ENCODE results near the gene MXRA8. TPM values are rescaled to one million over a fixed set of nuclear protein-coding genes. Genes with fewer than 3 reads are reported as not detected.
"Not testable (repeated sequence)": the region's sequence is repeated elsewhere in the genome, so short reads cannot be mapped to it uniquely, and the experiment has no call there.

The MXRA8 gene
- total RNA-seq, 1 donor from 2014 or later = 78.1 TPM

GRCh38 chr1:1388078-1388472 lies 29.7 kb upstream of the MXRA8 start:
- Mint-ChIP-seq H3K36me3 (peaks cover 34% of the 10 kb centered on the region), H3K27me3 (no peaks in the 10 kb centered on the region), H3K27ac (no peak overlapping the region), H3K4me3 (no peak overlapping the region), H3K4me1 (ENCODE audit: unreplicated experiment) (no peaks in the 10 kb centered on the region), H3K9me3 (no peaks in the 10 kb centered on the region)
- TF ChIP-seq CTCF (conservative IDR thresholded peaks at IDR 0.05) = no peak
- DNase-seq (ENCODE audit: extremely low spot score, unreplicated experiment) = no peak

- Mint-ChIP-seq H3K4me3 (no peak overlapping the region), H3K36me3 (peaks cover 32% of the 10 kb centered on the region)
Measured at GRCh38 chr1:1387098-1388077, 29.0 kb upstream of the MXRA8 start.

GRCh38 chr1:1385931-1386330 lies 27.6 kb upstream of the MXRA8 start:
- no peak for DNase-seq (ENCODE audit: extremely low spot score, unreplicated experiment)
- Mint-ChIP-seq H3K27me3 (no peaks in the 10 kb centered on the region), H3K27ac (no peak overlapping the region), H3K4me1 (ENCODE audit: unreplicated experiment) (no peaks in the 10 kb centered on the region), H3K36me3 (peaks cover 21% of the 10 kb centered on the region), H3K9me3 (no peaks in the 10 kb centered on the region), H3K4me3 (no peak overlapping the region)
- TF ChIP-seq CTCF (conservative IDR thresholded peaks at IDR 0.05) = no peak

More at GRCh38 chr1:1387098-1388077, 29.0 kb upstream of the MXRA8 start:
- no peaks in the 10 kb centered on the region for H3K27me3 Mint-ChIP-seq
- H3K27ac Mint-ChIP-seq = no peak overlapping the region
- no peaks in the 10 kb centered on the region for H3K9me3 Mint-ChIP-seq
- no peak for DNase-seq (ENCODE audit: extremely low spot score, unreplicated experiment)
- H3K4me1 Mint-ChIP-seq (ENCODE audit: unreplicated experiment) = no peaks in the 10 kb centered on the region
- TF ChIP-seq CTCF (conservative IDR thresholded peaks at IDR 0.05) = no peak

GRCh38 chr1:1385339-1385738 lies 27.0 kb upstream of the MXRA8 start:
- H3K36me3 Mint-ChIP-seq = peaks cover 16% of the 10 kb centered on the region
- not testable (repeated sequence) for H3K27ac Mint-ChIP-seq; H3K4me3 Mint-ChIP-seq; H3K27me3 Mint-ChIP-seq; H3K9me3 Mint-ChIP-seq; DNase-seq (ENCODE audit: extremely low spot score, unreplicated experiment); H3K4me1 Mint-ChIP-seq (ENCODE audit: unreplicated experiment)

- DNase-seq (ENCODE audit: extremely low spot score, unreplicated experiment) = no peak
- TF ChIP-seq CTCF (conservative IDR thresholded peaks at IDR 0.05) = no peak
- Mint-ChIP-seq H3K4me1 (ENCODE audit: unreplicated experiment) (no peaks in the 10 kb centered on the region), H3K9me3 (no peaks in the 10 kb centered on the region), H3K36me3 (no peaks in the 10 kb centered on the region), H3K27ac (no peak overlapping the region), H3K4me3 (no peak overlapping the region), H3K27me3 (no peaks in the 10 kb centered on the region)
Measured at GRCh38 chr1:1381294-1381693, 22.9 kb upstream of the MXRA8 start.

GRCh38 chr1:1380860-1381259 lies 22.5 kb upstream of the MXRA8 start:
- Mint-ChIP-seq H3K9me3 (no peaks in the 10 kb centered on the region), H3K4me3 (no peak overlapping the region), H3K4me1 (ENCODE audit: unreplicated experiment) (no peaks in the 10 kb centered on the region), H3K27me3 (no peaks in the 10 kb centered on the region), H3K36me3 (no peaks in the 10 kb centered on the region), H3K27ac (no peak overlapping the region)
- no peak for DNase-seq (ENCODE audit: extremely low spot score, unreplicated experiment)
- TF ChIP-seq CTCF (conservative IDR thresholded peaks at IDR 0.05) = no peak

Measured in type B pancreatic cell (in vitro differentiated cells).